Measurements from ENCODE around the gene ALPK1.

ALPK1 gene

DNA sequence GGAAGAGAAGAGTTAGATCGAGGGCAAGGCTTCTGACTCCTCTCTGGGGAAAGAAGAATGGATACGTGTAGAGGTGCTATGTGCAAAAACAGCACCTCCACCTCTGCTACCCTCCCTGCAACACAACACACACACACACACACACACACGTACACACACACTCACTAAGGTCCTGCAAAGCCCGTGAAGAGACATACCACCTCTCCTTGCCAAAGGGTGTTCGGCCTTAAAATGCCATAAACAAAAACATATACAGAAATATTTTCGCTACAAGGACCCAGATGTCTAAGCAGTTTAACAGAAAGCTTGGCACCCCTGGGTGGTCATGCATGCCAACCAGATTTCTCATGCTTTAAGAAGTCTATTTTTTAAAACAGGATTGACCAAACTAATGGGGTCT is 13.0 kb upstream of the ALPK1 start:
- POLR2A ChIA-PET = no interaction called here

DNA sequence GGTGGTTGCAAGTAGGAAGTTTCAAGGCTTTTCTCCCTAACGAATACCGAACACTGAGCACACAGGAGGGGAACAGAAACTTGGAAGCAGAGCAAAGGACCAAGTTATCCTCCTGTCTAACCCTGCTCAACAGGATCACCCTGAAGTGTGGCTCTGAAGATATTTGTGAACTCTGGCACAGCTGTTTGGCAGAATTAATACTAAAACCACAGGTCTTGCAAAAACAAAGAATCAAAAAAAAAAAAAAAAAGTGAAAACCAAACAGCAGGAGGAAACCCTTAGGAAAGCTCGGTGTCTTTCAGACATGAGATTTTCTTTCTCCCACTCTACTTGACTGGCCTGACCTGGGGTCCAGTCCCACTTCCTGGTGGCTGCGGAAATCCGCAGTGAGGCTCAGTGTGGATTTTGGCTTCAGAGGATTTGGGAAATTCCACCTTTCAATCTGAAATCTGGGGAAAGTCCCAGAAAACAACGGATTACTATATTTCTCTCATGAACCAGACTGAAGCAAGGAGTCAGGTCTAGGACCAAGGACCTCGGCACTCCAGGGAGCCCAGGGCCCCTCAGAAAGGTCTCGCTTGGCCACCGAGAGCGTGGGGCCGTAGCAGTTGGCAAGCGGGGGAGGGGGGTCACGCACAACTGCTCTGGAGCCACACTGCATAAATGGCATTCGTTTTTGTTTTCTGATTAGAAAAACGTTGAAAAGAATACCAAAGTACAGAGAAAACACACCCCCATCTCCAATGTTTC is 12.3 kb upstream of the ALPK1 start:
- no peak for DNase-seq (ENCODE audit: extremely low spot score)
- ChIA-PET CTCF (interaction anchor here (1.2 to 1.5 kb wide), 3 partner anchors 25 to 38 kb away, joined by 3 to 8 read pairs (median 4); no protein-coding TSS in a partner anchor), POLR2A (no interaction called here)
- TF ChIP-seq, protein P1, sequence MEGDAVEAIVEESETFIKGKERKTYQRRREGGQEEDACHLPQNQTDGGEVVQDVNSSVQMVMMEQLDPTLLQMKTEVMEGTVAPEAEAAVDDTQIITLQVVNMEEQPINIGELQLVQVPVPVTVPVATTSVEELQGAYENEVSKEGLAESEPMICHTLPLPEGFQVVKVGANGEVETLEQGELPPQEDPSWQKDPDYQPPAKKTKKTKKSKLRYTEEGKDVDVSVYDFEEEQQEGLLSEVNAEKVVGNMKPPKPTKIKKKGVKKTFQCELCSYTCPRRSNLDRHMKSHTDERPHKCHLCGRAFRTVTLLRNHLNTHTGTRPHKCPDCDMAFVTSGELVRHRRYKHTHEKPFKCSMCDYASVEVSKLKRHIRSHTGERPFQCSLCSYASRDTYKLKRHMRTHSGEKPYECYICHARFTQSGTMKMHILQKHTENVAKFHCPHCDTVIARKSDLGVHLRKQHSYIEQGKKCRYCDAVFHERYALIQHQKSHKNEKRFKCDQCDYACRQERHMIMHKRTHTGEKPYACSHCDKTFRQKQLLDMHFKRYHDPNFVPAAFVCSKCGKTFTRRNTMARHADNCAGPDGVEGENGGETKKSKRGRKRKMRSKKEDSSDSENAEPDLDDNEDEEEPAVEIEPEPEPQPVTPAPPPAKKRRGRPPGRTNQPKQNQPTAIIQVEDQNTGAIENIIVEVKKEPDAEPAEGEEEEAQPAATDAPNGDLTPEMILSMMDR (IDR thresholded peaks at IDR 0.05; ENCODE audit: control extremely low read depth, extremely low read depth, low read depth, missing control alignments) = no peak

More for the DNA sequence above, 13.0 kb upstream of the ALPK1 start:
- TF ChIP-seq, protein P1 (IDR thresholded peaks at IDR 0.05; ENCODE audit: control extremely low read depth, extremely low read depth, low read depth, missing control alignments) = no peak
- no peak for DNase-seq (ENCODE audit: extremely low spot score)
- CTCF ChIA-PET = interaction anchor here (1.0 to 1.4 kb wide), 3 partner anchors 13 to 240 kb away, joined by 3 to 6 read pairs (median 3); no protein-coding TSS in a partner anchor

DNA sequence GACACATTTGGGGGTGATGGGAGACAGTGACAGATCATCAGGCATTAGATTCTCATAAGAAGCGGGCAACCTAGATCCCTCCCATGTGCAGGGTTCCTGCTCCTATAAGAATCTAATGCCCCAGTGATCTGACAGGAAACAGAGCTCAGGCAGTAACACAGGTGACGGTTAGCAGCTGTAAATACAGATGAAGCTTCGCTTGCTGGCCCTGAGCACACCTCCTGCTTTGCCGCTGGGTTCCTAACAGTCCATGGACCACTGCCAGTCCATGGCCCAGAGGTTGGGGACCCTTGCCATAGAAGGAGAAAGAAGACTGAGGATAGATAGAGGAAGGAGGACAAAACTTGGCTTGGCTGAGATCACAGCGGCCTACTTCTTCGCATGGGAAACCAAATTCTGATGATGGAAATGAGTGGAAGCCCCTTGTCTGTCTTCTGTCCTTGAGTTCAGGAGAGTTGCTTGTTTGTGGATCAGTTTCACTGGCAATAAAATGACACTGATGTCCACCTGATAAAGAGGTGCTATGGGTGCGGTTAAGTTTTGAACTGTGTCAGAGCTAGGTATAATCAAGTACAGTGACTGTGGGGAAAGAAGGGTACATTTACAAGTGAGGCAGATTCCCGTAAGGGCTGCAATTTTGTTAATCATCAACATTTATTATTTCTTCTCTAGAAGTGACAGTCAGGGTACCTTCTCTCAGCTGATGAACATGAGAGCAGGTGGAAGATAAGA is 9.7 kb upstream of the ALPK1 start:
- ChIA-PET POLR2A (interaction anchor here (0.5 to 1.0 kb wide), 2 partner anchors 38 to 56 kb away, joined by 3 to 6 read pairs; partner anchors contain the start of gene AP1AR), CTCF (interaction anchor here (0.6 to 2.9 kb wide), 9 partner anchors 12 to 235 kb away, joined by 3 to 12 read pairs (median 3); no protein-coding TSS in a partner anchor)
- DNase-seq (ENCODE audit: extremely low spot score) = no peak
- TF ChIP-seq, protein P1 (IDR thresholded peaks at IDR 0.05; ENCODE audit: control extremely low read depth, extremely low read depth, low read depth, missing control alignments) = no peak

DNA sequence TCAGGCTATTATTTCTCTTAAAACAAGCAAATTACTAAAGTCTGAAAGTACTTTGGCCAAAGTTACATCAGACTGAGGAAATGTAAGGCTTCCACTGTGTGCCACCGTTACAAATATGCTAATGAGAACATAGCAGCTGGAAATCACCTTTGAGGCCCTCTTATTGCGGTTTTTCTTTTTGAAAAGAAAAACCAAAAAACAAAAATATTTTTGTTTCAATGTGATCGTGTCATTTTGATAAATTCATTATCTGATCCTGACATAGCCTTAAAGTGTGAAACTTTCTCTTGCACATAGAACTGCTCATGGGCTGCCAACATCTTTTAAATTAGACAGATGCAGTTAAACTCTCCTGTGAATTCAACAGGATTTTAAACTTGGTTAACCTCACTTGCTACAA is 8.7 kb upstream of the ALPK1 start:
- ChIA-PET POLR2A (no interaction called here), CTCF (interaction anchor here (1.0 to 2.9 kb wide), 4 partner anchors 9 to 226 kb away, joined by 3 to 12 read pairs (median 5); no protein-coding TSS in a partner anchor)
- DNase-seq (ENCODE audit: extremely low spot score) = no peak

DNA sequence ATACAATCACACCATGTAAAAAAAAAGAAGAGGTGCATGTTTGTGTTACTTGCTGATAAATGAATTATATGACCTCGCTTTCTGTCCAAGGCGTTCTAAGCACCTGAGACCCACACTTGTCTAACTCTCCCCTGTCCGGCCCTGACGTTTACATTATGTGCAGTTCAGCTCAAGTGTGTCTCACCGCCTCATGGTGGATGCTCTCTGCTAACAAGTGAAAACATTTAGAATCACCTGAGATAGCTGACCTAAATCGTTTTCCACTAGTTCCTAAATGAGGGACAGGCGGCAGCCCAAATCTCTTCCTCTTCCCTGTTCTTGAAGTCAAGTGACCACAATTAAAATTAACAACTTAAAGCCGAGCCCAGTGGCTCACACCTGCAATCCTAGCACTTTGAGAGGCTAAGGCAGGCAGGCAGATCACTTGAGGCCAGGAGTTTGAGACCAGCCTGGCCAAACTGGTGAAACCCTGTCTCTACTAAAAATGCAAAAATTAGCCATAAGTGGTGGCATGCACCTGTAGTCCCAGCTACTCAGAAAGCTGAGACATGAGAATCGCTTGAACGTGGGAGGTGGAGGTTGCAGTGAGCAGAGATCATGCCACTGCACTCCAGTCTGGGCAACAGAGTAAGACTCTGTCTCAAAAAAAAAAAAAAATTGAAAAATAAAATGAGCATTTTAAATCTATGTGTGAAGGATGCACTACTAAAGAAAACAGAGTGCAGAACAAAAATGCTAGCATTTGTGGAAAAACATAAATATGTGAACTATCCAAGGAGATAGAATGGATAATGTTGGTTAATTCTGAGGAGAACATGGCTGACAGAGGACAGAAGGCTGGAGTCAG is 7.5 kb upstream of the ALPK1 start:
- TF ChIP-seq, protein P1 (IDR thresholded peaks at IDR 0.05; ENCODE audit: control extremely low read depth, extremely low read depth, low read depth, missing control alignments) = no peak
- no peak for DNase-seq (ENCODE audit: extremely low spot score)

More for the DNA sequence above, 8.7 kb upstream of the ALPK1 start:
- TF ChIP-seq, protein P1 (IDR thresholded peaks at IDR 0.05; ENCODE audit: control extremely low read depth, extremely low read depth, low read depth, missing control alignments) = no peak

More for the DNA sequence above, 7.5 kb upstream of the ALPK1 start:
- ChIA-PET CTCF (interaction anchor here (1.3 to 2.9 kb wide), 4 partner anchors 10 to 32 kb away, joined by 4 to 12 read pairs (median 4); no protein-coding TSS in a partner anchor), POLR2A (interaction anchor here (1.0 kb wide), 1 partner anchor 227 kb away, joined by 3 read pairs; no protein-coding TSS in a partner anchor)

Data from GM10248 (cell line).